Spleen (tissue), 7 donors: ENCODE measurements around the gene KCNS1.

Experiments used
- CTCF ChIP-seq, 11 experiments: fragments of 200-600 bp in 7 of 11; fragments of 450-650 bp in 4 of 11; sonication (generic) in 4 of 11; IDR thresholded peaks in 8 of 11; conservative IDR thresholded peaks in 3 of 11; 1 replicate in 7 of 11; 2 replicates in 4 of 11; pipeline versions ENCODE4 v1.4.0 to v1.8.0; 2016 to 2021; ENCODE audit warnings: antibody characterized with exemption in 11 of 11, inconsistent platforms in 4 of 11, mild to moderate bottlenecking in 1 of 11
- POLR2A ChIP-seq, 3 donors: fragments of 450-650 bp; IDR thresholded peaks; one replicate each; pipeline ENCODE4 v1.5.1; 2017; ENCODE audit warnings: antibody characterized with exemption in 3 of 3, mild to moderate bottlenecking in 1 of 3
- POLR2AphosphoS5 ChIP-seq, 3 donors: sonication (generic); formaldehyde crosslinking; IDR thresholded peaks; one replicate each; pipeline ENCODE4 v1.5.1; 2017; ENCODE audit warnings: antibody characterized with exemption in 3 of 3
- donor health status: DM: no; HTN: no; CAD: no; lungs with moderate emphysema.
- donor health status: DM: no; HTN: no; CAD: no.
- donor health status: DM: no; HTN: no; CAD: no.

- TF ChIP-seq CTCF (IDR thresholded peaks at IDR 0.05 in 8 of 11, conservative IDR thresholded peaks at IDR 0.05 in 3 of 11), result no peak
- no peak for TF ChIP-seq POLR2AphosphoS5 (IDR thresholded peaks at IDR 0.05)
- no peak for TF ChIP-seq POLR2A (IDR thresholded peaks at IDR 0.05)
These were observed 23.4 kb downstream of the KCNS1 start for GRCh38 chr20:45077559-45077958.
